DOHH2 (cell line): ENCODE results near the gene HK3.

Source experiments
- H3F3A ChIP-seq: fragments of 200-600 bp; sonication (generic), shearing (Covaris generic); 2 replicates; pipeline ENCODE4 v1.6.0; 2016; ENCODE audit warnings: antibody characterized with exemption, mild to moderate bottlenecking; ENCODE audit not compliant: control insufficient read depth, insufficient read depth
- H3K27ac ChIP-seq: fragments of 200-600 bp; sonication (generic); 2 replicates; pipeline ENCODE4 v1.5.1; 2014; ENCODE audit warnings: low read depth, mild to moderate bottlenecking, low read length, moderate library complexity
- H3K27me3 ChIP-seq: fragments of 200-600 bp; sonication (generic); 2 replicates; pipeline ENCODE4 v1.6.1; 2014; ENCODE audit warnings: mild to moderate bottlenecking, low read length, mixed read lengths; ENCODE audit not compliant: control insufficient read depth
- H3K36me3 ChIP-seq: fragments of 200-600 bp; sonication (generic); 2 replicates; pipeline ENCODE4 v1.6.1; 2014; ENCODE audit warnings: mild to moderate bottlenecking, low read length, moderate library complexity, mixed read lengths; ENCODE audit not compliant: control insufficient read depth
- H3K4me1 ChIP-seq: fragments of 200-600 bp; sonication (generic); 2 replicates; pipeline ENCODE4 v1.6.1; 2014; ENCODE audit warnings: mild to moderate bottlenecking, low read length, mixed read lengths; ENCODE audit not compliant: control insufficient read depth
- H3K4me2 ChIP-seq: fragments of 200-600 bp; sonication (generic); 2 replicates; pipeline ENCODE4 v1.6.0; 2014; ENCODE audit warnings: mild to moderate bottlenecking, low read length, moderate library complexity
- H3K4me3 ChIP-seq: fragments of 200-600 bp; sonication (generic); 2 replicates; pipeline ENCODE4 v1.5.1; 2014; ENCODE audit warnings: mild to moderate bottlenecking, low read length, mixed read lengths
- H3K79me2 ChIP-seq: fragments of 200-600 bp; sonication (generic); 2 replicates; pipeline ENCODE4 v1.6.1; 2014; ENCODE audit warnings: mild to moderate bottlenecking, low read length, mixed read lengths; ENCODE audit not compliant: control insufficient read depth
- H3K9me2 ChIP-seq: fragments of 200-600 bp; sonication (generic); replicated peaks from 2 replicates; pipeline ENCODE4 v1.6.1; 2014; ENCODE audit warnings: mild to moderate bottlenecking, low read length, mixed read lengths; ENCODE audit not compliant: control insufficient read depth
- H3K9me3 ChIP-seq: fragments of 200-600 bp; sonication (generic); 2 replicates; pipeline ENCODE4 v1.6.1; 2014; ENCODE audit warnings: antibody characterized with exemption, low read length, mixed read lengths; ENCODE audit not compliant: control insufficient read depth, insufficient read depth
- H4K20me1 ChIP-seq: fragments of 200-600 bp; sonication (generic); 2 replicates; pipeline ENCODE4 v1.6.0; 2014; ENCODE audit warnings: low read depth, mild to moderate bottlenecking, antibody characterized with exemption, low read length, moderate library complexity; ENCODE audit not compliant: control insufficient read depth, insufficient read depth
- EZH2phosphoT487 ChIP-seq: fragments of 200-600 bp; sonication (generic); IDR thresholded peaks from 2 replicates; pipeline ENCODE4 v1.6.1; 2017; ENCODE audit warnings: borderline replicate concordance, mild to moderate bottlenecking, antibody characterized with exemption, low read length, moderate library complexity, mixed read lengths
- TF ChIP-seq, protein P1 (sequence below): fragments of 200-600 bp; sonication (generic); IDR thresholded peaks from one replicate; pipeline ENCODE4 v1.5.1; 2014; ENCODE audit warnings: antibody characterized with exemption, mild to moderate bottlenecking, low read depth, low read length; ENCODE audit not compliant: poor library complexity, severe bottlenecking

The HK3 gene

DNA sequence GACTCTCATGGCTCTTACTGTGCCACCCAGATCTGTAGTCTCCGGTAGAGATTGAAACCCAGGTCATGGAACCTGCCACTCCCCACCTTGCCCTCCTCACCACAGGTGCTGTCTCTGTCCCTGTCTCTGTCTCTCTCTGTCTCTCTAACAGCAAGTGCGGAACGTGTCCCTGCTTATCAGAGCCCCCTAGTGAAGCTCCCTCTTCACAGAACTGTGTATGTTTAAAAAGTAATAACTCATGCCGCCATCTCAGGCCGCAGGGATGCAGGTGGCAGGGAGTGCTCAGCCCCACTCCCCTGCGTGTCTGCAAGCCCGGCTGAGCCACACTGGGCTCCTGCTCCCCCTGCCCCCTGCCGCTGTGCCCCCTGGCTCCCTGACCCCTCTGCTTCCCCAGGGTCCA, 45.0 kb downstream of the HK3 start:
- Histone ChIP-seq H3K4me3 (no peak overlapping the region), H3K79me2 (no peaks in the 10 kb centered on the region), H3K27me3 (no peaks in the 10 kb centered on the region), H3F3A (no peaks in the 10 kb centered on the region), H3K9me3 (no peaks in the 10 kb centered on the region), H3K4me2 (no peak overlapping the region), H3K4me1 (no peaks in the 10 kb centered on the region), H3K27ac (no peak overlapping the region), H3K9me2 (no peaks in the 10 kb centered on the region), H4K20me1 (no peaks in the 10 kb centered on the region), H3K36me3 (no peaks in the 10 kb centered on the region)
- TF ChIP-seq EZH2phosphoT487, result no peak
- TF ChIP-seq, protein P1, sequence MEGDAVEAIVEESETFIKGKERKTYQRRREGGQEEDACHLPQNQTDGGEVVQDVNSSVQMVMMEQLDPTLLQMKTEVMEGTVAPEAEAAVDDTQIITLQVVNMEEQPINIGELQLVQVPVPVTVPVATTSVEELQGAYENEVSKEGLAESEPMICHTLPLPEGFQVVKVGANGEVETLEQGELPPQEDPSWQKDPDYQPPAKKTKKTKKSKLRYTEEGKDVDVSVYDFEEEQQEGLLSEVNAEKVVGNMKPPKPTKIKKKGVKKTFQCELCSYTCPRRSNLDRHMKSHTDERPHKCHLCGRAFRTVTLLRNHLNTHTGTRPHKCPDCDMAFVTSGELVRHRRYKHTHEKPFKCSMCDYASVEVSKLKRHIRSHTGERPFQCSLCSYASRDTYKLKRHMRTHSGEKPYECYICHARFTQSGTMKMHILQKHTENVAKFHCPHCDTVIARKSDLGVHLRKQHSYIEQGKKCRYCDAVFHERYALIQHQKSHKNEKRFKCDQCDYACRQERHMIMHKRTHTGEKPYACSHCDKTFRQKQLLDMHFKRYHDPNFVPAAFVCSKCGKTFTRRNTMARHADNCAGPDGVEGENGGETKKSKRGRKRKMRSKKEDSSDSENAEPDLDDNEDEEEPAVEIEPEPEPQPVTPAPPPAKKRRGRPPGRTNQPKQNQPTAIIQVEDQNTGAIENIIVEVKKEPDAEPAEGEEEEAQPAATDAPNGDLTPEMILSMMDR, result no peak

DNA sequence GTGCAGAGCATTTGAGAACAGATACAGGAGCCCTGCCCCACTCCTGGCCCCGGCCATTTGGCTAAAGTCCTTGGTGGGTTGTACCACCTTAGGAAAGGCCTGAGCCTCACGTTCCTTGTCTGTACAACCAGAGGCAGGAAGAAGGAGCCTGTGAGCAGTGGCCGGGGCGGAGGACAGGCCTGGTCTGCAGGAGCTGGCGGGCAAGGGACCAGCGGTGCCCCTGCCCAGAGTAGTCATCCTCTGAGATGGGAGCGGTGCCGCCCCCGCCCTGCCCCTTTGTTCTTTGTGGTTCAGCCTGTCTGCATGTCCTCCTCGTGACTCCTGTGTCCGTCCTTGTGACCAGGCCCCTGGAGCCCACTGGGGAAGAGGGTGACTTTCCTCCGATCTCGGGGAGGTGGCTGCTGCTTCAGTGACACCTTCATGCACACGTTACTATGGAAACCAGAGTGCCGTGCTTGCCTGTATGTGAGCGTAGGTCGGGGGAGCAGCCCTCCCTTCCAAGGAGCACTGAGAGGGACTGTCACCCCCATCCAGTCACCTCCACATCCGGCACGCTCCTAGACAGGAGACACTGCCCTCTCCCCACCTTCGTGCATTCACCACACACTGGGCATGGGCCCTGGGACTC, 45.9 kb downstream of the HK3 start:
- Histone ChIP-seq H3K27me3 (no peaks in the 10 kb centered on the region), H3K9me2 (no peaks in the 10 kb centered on the region), H3K4me1 (no peaks in the 10 kb centered on the region), H3F3A (no peaks in the 10 kb centered on the region), H3K27ac (no peak overlapping the region), H3K79me2 (no peaks in the 10 kb centered on the region), H3K36me3 (no peaks in the 10 kb centered on the region), H3K9me3 (no peaks in the 10 kb centered on the region), H3K4me3 (no peak overlapping the region), H4K20me1 (no peaks in the 10 kb centered on the region), H3K4me2 (no peak overlapping the region)
- TF ChIP-seq, protein P1, result no peak
- no peak for TF ChIP-seq EZH2phosphoT487

DNA sequence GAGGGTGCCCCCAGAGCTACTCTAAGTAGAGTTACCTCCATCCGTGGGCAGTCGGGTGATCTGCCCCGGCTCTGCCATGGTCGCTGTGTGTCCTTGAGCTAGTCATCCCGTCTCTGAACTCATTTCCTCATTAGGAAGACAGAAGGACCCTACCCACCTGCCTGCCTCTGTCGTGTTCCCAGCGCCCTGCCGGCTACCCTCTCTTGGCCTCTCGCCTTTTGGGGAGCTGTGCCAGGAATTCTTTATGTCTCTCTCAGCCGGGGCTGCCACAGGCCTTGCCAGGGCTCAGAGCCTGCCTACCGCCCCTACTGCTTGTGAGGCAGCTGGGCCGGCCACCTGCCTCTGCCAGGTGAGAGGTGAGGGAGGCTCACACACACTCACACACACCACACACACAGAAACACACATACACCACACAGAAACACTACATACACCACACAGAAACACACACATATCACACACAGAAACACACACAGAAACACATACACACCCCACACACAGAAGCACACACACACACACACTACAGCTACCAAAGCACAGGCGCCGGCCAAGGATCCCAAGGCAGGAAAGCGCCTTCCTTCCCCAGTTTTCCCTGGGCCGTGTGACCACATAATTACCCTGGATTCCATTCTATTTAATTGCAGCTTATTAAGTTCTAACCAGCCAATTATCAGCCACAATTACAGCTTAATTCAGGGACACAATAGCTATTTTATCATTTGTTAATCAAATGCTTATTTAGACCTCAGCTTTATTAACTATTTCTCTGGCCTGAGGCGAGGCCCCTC, 47.1 kb downstream of the HK3 start:
- Histone ChIP-seq H3K27ac (no peak overlapping the region), H4K20me1 (no peaks in the 10 kb centered on the region), H3K4me2 (no peak overlapping the region), H3K9me3 (no peaks in the 10 kb centered on the region), H3K9me2 (no peaks in the 10 kb centered on the region), H3K4me1 (no peaks in the 10 kb centered on the region), H3K79me2 (no peaks in the 10 kb centered on the region), H3K4me3 (no peak overlapping the region), H3K36me3 (no peaks in the 10 kb centered on the region), H3F3A (no peaks in the 10 kb centered on the region), H3K27me3 (no peaks in the 10 kb centered on the region)
- no peak for TF ChIP-seq EZH2phosphoT487
- TF ChIP-seq, protein P1, result no peak
